Psoas muscle (tissue), 8 donors: ENCODE measurements around the gene DIP2B. TPM values are rescaled to one million over a fixed set of nuclear protein-coding genes. Genes with fewer than 3 reads are reported as not detected.

ENCODE experiments used
- ATAC-seq, 4 donors: fragments of 200-7000 bp; cut with Tn5 transposase; one replicate each; pipeline ENCODE4 v1.9.1; 2020; ENCODE audit warnings: moderate library complexity in 3 of 4, mild to moderate bottlenecking in 2 of 4
- DNase-seq, 2 donors: peaks; one replicate each; pipeline ENCODE4 v3.0.0-alpha.2; 2020
- H3K27ac ChIP-seq: fragments of 200-600 bp; one replicate; pipeline ENCODE4 v1.8.0; 2022
- H3K27me3 ChIP-seq, 3 donors: fragments of 200-600 bp in 1 of 3; one replicate each; pipeline versions ENCODE4 v1.6.1 to v1.8.0; 2013 to 2022; ENCODE audit warnings: low read length in 2 of 3, mild to moderate bottlenecking in 2 of 3, moderate library complexity in 1 of 3; ENCODE audit not compliant: insufficient read depth in 3 of 3
- H3K36me3 ChIP-seq, 2 donors: fragments of 200-600 bp in 1 of 2; one replicate each; pipeline versions ENCODE4 v1.6.1 to v1.8.0; 2013 to 2022; ENCODE audit warnings: low read depth in 1 of 2, mild to moderate bottlenecking in 1 of 2, moderate library complexity in 1 of 2; ENCODE audit not compliant: insufficient read depth in 1 of 2
- H3K4me1 ChIP-seq: fragments of 200-600 bp; one replicate; pipeline ENCODE4 v1.8.0; 2022
- H3K4me3 ChIP-seq: fragments of 200-600 bp; one replicate; pipeline ENCODE4 v1.8.0; 2022; ENCODE audit warnings: mild to moderate bottlenecking
- H3K9me3 ChIP-seq: fragments of 200-600 bp; one replicate; pipeline ENCODE4 v1.8.0; 2022
- CTCF ChIP-seq: fragments of 200-600 bp; IDR thresholded peaks from one replicate; pipeline ENCODE4 v1.8.0; 2022; ENCODE audit warnings: antibody characterized with exemption
- WGBS, 3 donors: extraction: QIAGEN DNeasy Blood & Tissue Kit; methylation state at CpG; one replicate each; pipeline versions ENCODE4 v1.1.6 to v1.1.7; 2013; 5-methylcytosine and 5-hydroxymethylcytosine counted together
- intact Hi-C, 2 donors: fragments of 100-400 bp; cut with DNase I; formaldehyde crosslinking; loops; one replicate each; pipeline versions ENCODE4 v1.11.0 to v1.14.2; 2022
- polyA plus RNA-seq, 3 donors: library from polyadenylated mRNA; stranded (reverse); fragments of 200-250 nt; gene quantifications; one replicate each; pipeline ENCODE4 v1.2.3, GENCODE V29; 2013
- total RNA-seq, 4 donors: library from RNA; stranded (reverse); fragmentation: NEBNext Ultra II Directional in 2 of 4; extraction: Animal tissue kit (Norgen Biotek cat#: 25700) in 2 of 4; gene quantifications; one replicate each; pipeline versions ENCODE4 v1.2.1 to v1.2.4, GENCODE V29; 2021 to 2023
- donor health status: healthy with polysubstance abuse.
- donor health status: DM: no; HTN: no; CAD: no; lungs with moderate emphysema.
- donor health status: Bipolar disorder and iron deficiency.
- donor health status: healthy.
- donor health status: DM: yes; HTN: yes; CAD: no.
- donor health status: DM: no; HTN: no; CAD: no.
- donor health status: DM: no; HTN: no; CAD: no.
- donor health status: DM: yes; HTN: yes; CAD: no.

Gene DIP2B
- total and polyA plus RNA-seq, 7 donors = 2.2 to 10.7 (median 8.6) TPM

GRCh38 chr12:50619610-50619958, 114.8 kb downstream of the DIP2B start:
- DNase-seq (no peak), ATAC-seq (no peak)
- Histone ChIP-seq H3K27ac (no peak overlapping the region), H3K36me3 (no peaks in the 10 kb centered on the region), H3K4me1 (peaks cover 44% of the 10 kb centered on the region), H3K27me3 (no peaks in the 10 kb centered on the region), H3K4me3 (no peak overlapping the region), H3K9me3 (no peaks in the 10 kb centered on the region)
- intact Hi-C loops = no loop called here
- TF ChIP-seq CTCF = no peak
- 95 to 97% (median 97%) methylated on average over 2 of the region's 2 CpGs for WGBS, 3 donors

- Histone ChIP-seq H3K9me3 (no peaks in the 10 kb centered on the region), H3K4me3 (no peak overlapping the region), H3K27me3 (no peaks in the 10 kb centered on the region), H3K27ac (no peak overlapping the region), H3K4me1 (peaks cover 38% of the 10 kb centered on the region), H3K36me3 (no peaks in the 10 kb centered on the region)
- WGBS, 3 donors = 55 to 81% (median 58%) methylated on average over 9 of the region's 9 CpGs
- DNase-seq (no peak), ATAC-seq (peak in 3 of 4 donors; percentile 45 to 68 (median 59))
- intact Hi-C loops = no loop called here
- no peak for TF ChIP-seq CTCF
Measured at GRCh38 chr12:50620109-50620977, 115.6 kb downstream of the DIP2B start.

GRCh38 chr12:50620978-50621360, 116.2 kb downstream of the DIP2B start:
- no peak overlapping the region for H3K27ac ChIP-seq
- no peak for DNase-seq
- ATAC-seq = no peak
- 73 to 86% (median 83%) methylated on average over 1 of the region's 1 CpG for WGBS, 3 donors
- H3K4me3 ChIP-seq = no peak overlapping the region
- no peaks in the 10 kb centered on the region for H3K27me3 ChIP-seq
- intact Hi-C loops = no loop called here
- H3K4me1 ChIP-seq = peaks cover 31% of the 10 kb centered on the region
- H3K9me3 ChIP-seq = no peaks in the 10 kb centered on the region
- TF ChIP-seq CTCF = no peak
- H3K36me3 ChIP-seq = peaks cover 0 to 5% of the 10 kb centered on the region in 2 donors

GRCh38 chr12:50621399-50622300, 116.9 kb downstream of the DIP2B start:
- ATAC-seq (no peak), DNase-seq (no peak)
- peaks cover 25% of the 10 kb centered on the region for H3K4me1 ChIP-seq
- peaks cover 0 to 12% of the 10 kb centered on the region in 2 donors for H3K36me3 ChIP-seq
- TF ChIP-seq CTCF = no peak
- H3K9me3 ChIP-seq = no peaks in the 10 kb centered on the region
- no peaks in the 10 kb centered on the region for H3K27me3 ChIP-seq
- 55 to 63% (median 61%) methylated on average over 8 of the region's 8 CpGs for WGBS, 3 donors
- intact Hi-C loops = no loop called here
- no peak overlapping the region for H3K27ac ChIP-seq
- no peak overlapping the region for H3K4me3 ChIP-seq
